Ishikawa (cell line): ENCODE results near the gene RNF220.

ENCODE experiments used
- EP300 ChIP-seq: IDR thresholded peaks from 2 replicates; pipeline ENCODE4 v1.6.1; 2012; ENCODE audit warnings: borderline replicate concordance
- FOXM1 ChIP-seq: IDR thresholded peaks from 2 replicates; pipeline ENCODE4 v1.6.1; 2012; ENCODE audit warnings: low read depth, borderline replicate concordance
- TAF1 ChIP-seq: IDR thresholded peaks from 2 replicates; pipeline ENCODE4 v1.6.1; 2012; ENCODE audit warnings: low read depth, mild to moderate bottlenecking

- no peak for TF ChIP-seq TAF1
- no peak for TF ChIP-seq EP300
- TF ChIP-seq FOXM1: no peak
These were observed 193.1 kb downstream of the RNF220 start for GRCh38 chr1:44598167-44598566.
